GM19397 (cell line): Measurements from ENCODE around the gene NBPF3.
"Not testable (repeated sequence)": the region's sequence is repeated elsewhere in the genome, so short reads cannot be mapped to it uniquely, and the experiment has no call there.

ENCODE experiments used
- ATAC-seq: cut with Tn5 transposase; IDR thresholded peaks from one replicate; pipeline ENCODE4 v1.9.1; 2021; ENCODE audit warnings: mild to moderate bottlenecking, moderate library complexity; ENCODE audit not compliant: unreplicated experiment

The NBPF3 gene, protein sequence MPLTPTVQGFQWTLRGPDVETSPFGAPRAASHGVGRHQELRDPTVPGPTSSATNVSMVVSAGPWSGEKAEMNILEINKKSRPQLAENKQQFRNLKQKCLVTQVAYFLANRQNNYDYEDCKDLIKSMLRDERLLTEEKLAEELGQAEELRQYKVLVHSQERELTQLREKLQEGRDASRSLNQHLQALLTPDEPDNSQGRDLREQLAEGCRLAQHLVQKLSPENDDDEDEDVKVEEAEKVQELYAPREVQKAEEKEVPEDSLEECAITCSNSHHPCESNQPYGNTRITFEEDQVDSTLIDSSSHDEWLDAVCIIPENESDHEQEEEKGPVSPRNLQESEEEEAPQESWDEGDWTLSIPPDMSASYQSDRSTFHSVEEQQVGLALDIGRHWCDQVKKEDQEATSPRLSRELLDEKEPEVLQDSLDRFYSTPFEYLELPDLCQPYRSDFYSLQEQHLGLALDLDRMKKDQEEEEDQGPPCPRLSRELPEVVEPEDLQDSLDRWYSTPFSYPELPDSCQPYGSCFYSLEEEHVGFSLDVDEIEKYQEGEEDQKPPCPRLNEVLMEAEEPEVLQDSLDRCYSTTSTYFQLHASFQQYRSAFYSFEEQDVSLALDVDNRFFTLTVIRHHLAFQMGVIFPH

DNA sequence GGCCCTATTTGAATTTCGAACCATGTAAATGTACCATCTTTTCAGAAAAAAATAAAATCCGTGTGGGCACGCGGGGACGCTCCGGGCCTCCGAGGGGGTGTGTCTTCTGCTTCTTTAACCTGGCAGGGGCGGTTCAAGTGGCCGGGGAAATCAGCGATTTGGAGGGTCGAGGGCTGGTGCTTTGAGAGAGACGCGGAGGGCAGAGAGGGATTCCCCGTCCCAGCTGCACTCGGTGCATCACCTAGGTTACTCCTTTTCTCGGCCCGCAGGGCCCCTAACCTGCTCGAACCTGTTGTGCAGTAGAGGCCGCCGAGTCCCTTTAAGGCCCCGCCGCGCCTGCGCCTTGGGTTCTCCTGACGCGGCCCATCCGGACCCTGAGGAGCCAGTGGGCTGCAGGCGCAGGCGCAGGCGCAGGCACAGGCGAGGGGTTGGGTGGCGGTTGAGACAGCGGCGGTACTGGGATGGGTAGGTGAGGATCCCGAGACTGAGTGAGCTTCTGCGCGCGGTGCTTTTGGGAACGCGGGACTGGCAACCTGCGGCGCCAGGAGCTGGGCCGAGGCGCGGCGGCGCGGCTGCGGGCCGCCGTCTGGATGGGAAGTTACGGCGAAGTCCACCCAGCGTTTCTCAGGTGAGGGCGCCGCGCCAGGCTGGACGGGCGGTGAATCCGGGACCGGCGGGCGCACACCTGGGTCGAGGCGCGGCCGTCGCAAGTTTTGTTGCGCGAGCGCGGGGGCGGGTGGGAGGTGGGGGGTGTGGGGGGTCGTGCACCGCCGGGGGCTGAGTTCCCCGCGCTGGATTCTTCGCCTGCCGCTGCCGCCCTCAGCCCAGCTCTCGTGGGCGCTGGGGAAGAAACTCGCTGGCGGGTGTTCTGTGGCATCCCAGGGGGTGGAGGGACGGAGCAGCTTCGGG is at the start of gene NBPF3:
TSS of gene NBPF3 (plus strand) at position 417 of the 909 bp plus-strand sequence. CDS start 4,950 bp downstream, outside the sequence.
- peak; percentile 91 for ATAC-seq

DNA sequence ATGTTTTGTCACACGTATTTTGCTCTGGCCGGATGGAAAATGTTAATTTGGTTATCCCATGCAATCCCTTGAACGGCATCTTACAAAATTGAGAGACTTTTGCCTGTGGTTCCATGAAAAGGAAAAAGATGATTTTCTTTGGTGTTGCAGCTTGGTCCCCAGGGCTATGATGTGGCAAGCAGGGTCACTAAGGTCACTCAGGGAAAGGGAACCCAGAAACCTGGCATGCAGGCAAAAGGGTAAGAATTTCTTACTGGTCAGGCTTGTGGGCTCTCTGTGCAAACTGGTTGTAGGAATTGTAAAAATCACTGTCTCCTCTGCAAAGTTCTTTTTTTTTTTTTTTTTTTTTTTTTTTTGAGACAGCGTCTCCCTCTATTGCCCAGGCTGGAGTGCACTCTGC is 48.4 kb upstream of the NBPF3 start:
- no peak for ATAC-seq

DNA sequence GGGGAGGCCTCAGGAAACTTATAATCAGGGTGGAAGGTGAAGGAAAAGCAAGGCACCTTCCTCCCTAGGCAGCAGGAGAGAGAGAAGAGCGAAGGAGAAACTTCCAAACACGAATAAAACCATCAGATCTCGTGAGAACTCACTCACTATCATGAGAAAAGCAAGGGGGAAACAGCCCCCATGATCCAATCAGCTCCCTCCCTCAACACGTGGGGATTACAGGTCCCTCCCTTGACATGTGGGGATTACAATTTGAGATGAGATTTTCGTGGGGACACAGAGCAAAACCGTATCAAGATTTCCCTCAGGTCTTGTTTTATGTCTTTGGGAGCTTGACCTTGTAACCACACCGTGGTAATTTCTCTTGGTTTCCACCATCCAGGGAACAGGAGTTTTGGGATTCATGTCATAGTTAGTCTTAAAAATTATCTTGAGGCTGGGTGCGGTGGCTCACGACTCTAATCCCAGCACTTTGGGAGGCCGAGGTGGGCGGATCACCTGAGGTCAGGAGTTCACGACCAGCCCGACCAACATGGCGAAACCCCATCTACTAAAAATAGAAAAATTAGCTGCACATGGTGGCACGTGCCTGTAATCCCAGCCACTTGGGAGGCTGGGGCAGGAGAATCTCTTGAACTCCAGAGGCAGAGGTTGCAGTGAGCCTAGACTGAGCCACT is 47.2 kb upstream of the NBPF3 start:
- ATAC-seq: no peak

DNA sequence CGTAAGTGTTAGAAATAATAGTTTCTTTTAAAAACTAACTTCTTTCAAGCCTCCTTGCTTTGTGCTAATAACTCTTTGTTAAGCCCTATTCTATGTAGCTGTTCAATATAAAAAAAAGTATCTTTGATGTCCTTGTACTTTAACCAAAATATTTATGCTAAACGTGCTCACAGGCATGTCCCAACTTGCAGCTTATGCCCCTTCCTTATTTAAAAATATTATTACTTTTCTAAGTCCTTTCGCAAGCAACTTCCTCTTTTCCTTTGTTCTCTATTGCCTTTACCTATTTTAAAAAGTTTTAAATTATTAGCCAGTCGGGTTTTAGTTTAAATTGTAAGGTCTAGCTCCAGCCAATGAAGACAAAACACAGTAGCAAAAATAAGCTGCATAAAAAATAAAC is 43.4 kb upstream of the NBPF3 start:
- ATAC-seq: no peak

DNA sequence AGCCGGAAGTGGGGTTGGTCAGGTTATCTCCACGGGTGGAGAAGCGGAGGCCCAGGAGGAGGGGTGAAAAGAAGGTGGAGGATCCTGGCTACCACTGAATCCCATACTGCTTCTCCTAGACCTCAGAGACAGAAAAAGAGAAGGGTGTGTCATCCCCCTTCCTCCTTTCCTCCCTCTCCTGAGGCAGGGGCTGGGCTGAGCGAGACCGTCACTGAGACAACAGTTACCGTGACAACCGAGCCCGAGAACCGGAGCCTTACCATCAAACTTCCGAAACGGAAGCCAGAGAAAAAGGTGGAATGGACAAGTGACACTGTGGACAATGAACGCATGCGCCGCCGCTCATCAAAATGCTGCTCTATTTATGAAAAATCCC is 42.1 kb upstream of the NBPF3 start:
- ATAC-seq: no peak

DNA sequence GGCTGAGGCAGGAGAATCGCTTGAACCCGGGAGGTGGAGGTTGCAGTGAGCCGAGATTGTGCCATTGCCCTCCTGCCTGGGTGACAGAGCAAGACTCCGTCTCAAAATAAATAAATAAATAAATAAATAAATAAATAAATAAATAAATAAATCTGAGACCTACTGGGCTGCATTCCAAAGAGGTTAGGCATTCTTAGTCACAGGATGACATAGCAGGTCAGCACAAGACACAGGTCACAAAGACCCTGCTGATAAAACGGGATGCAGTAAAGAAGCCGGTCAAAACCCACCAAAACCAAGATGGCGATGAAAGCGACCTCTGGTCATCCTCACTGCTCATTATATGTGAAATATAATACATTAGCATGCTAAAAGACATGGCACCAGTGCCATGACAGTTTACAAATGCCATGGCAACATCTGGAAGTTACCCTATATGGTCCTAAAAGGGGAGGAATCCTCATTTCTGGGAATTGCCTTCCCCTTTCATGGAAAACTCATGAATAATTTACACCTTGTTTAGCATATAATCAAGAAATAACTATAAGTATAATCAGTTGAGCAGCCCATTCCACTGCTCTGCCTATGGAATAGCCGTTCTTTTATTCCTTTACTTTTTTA is 38.1 kb upstream of the NBPF3 start:
- not testable (repeated sequence) for ATAC-seq

DNA sequence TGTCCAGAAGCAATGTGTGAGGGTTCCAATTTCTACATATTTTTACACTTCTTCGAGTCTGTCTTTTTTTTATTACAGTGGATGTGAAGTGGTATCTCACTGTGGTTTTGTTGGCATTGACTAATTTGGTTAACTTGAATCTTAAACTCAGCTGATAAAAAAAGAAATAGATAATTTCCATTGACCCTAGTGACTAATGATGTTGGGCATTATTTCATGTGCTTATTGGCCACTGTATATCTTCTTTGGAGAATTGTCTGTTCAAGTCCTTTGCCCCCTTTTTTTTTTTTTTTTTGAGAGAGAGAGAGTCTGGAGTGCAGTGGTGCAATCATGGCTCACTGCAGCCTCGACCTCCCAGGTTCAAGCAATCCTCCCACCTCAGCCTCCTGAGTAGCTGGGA is 33.3 kb upstream of the NBPF3 start:
- ATAC-seq: no peak

DNA sequence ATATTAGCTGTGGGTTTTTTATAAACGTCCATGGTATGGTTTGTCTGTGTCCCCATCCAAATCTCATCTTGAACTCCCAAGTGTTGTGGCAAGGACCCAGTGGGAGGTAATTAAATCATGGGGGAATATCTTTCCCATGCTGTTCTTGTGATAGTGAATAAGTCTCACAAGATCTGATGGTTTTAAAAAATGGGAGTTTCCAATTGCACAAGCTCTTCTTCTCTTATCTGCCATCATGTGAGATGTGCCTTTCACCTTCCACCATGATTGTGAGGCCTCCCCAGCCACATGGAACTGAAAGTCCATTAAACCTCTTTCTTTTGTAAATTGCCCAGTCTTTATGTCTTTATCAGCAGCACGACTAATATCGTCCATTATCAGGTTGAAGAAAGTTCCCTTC is 30.0 kb upstream of the NBPF3 start:
- ATAC-seq: not testable (repeated sequence)

DNA sequence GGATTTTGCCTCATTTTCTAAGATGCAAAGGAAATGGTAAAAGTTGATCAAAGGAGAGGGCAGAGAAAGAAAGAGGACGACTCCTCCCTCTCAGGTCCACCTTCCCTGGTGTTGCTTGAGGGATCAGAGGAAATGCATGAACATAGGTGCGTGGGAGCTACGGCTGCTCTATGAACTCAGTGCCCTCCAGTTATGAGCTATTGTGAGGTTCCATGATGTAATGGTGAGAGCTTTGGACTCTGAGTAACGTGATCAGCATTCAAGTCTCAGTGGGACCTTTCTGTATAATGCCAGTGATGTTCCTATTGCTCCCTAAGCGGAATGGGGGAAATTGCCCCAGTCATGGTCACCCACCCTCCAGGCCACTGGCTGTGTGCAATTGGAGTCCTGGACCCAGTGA is 25.9 kb upstream of the NBPF3 start:
- no peak for ATAC-seq

DNA sequence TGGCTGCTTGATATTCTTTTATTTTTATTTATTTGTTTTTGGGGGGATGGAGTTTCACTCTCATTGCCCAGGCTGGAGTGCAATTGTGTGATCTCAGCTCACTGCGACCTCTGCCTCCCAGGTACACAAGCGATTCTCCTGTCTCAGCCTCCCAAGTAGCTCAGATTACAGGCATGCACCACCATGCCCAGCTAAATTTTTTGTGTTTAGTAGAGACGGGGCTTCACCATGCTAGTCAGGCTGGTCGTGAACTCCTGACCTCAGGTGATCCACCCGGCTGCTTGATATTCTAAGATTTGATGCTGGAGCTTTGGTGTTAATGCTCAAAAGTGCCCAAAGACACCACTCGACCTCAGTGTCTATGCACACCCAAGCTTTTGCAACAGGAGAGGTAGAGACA is 19.6 kb upstream of the NBPF3 start:
- ATAC-seq: not testable (repeated sequence)

DNA sequence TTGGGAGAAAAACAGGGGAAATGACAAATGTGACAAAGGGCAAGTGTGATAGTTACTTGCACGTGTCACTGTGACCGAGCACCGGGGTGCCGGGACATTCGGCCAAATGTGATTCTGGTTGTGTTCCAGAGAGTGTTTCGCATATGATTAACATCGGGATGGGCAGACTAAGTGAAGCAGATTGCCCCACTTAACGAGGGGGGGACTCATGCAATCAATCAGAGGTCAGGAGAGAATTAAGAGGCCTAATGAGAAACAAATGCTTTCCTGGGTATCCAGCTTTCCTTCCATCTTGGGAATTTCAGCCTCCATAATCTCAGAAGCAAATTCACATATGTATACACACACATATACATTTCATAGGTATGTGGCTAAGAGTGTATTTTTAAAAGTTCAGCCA is 18.6 kb upstream of the NBPF3 start:
- ATAC-seq: not testable (repeated sequence)

DNA sequence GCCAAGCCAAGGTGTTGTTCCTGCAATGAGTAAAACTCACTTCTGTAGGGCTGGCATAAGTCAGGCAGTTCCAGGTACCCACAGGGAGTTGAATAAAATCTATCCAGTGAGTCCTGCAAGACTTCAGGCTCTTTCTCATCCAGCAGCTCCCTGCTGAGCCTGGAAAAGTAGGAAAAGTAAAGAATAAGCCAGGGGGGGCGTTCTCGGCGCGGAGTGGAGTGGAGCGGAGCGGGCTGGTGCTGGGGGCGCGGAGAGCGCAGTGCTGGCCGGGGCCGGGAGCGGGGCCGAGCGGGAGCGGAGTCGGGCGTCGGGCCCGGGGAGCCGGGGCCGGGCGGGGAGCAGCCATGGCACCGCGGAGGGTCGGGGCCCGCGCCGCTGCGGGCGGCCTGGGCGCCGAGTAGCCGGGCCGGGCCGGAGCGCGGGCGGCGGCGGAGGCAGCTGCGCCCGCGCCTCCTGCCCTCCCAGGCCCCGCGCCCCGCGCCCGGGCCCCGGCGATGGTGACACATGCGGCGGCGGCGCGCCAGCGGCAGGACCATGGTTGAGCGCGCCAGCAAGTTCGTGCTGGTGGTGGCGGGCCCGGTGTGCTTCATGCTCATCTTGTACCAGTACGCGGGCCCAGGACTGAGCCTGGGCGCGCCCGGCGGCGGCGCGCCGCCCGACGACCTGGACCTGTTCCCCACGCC is 12.0 kb upstream of the NBPF3 start:
- not testable (repeated sequence) for ATAC-seq

DNA sequence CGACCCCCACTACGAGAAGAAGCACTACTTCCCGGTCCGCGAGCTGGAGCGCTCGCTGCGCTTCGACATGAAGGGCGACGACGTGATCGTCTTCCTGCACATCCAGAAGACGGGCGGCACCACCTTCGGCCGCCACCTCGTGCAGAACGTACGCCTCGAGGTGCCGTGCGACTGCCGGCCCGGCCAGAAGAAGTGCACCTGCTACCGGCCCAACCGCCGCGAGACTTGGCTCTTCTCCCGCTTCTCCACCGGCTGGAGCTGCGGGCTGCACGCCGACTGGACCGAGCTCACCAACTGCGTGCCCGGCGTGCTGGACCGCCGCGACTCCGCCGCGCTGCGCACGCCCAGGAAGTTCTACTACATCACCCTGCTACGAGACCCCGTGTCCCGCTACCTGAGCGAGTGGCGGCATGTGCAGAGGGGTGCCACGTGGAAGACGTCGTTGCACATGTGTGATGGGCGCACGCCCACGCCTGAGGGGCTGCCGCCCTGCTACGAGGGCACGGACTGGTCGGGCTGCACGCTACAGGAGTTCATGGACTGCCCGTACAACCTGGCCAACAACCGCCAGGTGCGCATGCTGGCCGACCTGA is 11.4 kb upstream of the NBPF3 start:
- not testable (repeated sequence) for ATAC-seq

DNA sequence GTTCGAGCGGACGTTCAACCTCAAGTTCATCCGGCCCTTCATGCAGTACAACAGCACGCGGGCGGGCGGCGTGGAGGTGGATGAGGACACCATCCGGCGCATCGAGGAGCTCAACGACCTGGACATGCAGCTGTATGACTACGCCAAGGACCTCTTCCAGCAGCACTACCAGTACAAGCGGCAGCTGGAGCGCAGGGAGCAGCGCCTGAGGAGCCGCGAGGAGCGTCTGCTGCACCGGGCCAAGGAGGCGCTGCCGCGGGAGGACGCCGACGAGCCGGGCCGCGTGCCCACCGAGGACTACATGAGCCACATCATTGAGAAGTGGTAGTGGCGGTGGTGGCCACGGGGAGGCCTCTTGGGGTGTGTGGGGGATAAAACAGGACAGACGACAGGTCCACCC is 10.7 kb upstream of the NBPF3 start:
- ATAC-seq: not testable (repeated sequence)

DNA sequence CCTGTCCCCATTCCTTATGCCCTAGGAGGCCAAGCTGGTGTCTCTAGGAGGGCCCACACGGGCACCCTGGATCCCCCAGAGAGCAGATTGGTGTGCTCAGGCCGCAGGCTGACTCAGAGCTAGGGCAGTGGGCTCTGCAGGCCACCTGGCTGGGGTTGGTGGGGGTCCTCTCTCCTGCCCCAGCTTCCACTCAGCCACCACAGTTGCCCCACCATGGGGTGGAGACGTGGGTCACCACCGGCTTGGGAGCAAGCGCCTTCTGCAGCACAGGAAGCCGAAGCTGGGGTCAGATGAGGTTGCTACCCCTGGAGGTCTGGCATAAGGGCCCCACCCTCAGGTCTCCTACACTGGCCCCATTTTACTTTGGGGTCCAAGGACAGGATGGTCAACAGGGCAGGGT is 9.1 kb upstream of the NBPF3 start:
- ATAC-seq: not testable (repeated sequence)

DNA sequence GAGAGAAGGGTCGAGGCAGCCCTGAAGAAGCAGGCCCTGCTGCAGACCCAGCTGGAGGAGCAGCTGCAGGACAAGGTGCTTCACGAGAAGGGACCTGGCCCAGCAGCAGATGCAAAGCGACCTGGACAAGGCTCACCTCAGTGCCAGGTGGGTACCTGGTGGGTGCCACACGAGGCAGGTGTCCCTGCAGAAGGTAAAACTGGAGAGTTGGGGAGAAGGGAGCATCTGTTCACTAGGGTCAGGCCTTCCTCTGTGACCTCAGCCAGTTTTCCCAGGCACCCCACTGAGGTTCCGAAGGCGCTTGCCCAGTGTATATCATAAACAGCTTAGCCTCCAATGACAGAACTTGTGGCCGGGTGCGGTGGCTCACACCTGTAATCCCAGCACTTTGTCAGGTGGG is 5.5 kb upstream of the NBPF3 start:
- no peak for ATAC-seq

DNA sequence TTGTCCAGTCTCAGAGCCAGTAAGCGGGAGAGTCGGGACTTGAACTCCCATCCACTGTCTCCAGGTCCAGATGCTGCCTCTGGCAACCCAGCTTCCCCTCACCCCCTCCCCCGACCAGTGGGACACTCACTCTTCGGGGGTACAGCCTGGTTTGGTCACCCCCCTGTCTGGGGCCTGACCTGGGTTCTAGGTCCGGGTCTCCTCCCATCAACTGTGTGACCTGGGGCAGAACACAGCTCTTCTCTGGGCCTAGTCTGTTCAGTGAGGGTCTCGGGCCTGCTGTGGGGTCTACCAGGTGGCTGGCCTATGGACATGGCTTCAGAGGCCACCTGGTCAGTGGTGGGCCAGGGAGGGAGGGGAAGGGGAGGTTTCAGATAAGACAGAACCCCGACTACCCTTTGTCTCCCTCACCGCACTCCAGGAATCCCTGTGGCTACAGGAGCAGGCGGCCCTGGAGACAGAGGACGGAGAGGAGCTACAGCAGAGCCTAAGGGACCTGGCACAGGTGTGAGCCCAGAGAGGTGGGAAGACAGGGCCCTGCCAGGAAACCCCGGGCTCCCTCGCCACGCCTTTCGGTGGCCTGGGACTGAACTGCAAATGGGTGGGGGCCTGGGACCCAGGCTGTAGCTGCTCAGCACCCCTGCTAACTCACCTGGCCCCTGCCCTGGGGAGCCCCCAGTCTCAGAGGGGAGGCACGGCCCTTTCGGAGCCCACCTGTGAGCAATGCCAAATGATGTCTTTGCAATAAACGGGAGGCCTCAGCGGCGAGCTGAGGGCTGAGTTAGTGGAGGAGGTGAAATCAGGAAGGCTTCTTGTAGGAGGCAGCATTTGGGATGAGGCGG is 4.1 kb upstream of the NBPF3 start:
- no peak for ATAC-seq

DNA sequence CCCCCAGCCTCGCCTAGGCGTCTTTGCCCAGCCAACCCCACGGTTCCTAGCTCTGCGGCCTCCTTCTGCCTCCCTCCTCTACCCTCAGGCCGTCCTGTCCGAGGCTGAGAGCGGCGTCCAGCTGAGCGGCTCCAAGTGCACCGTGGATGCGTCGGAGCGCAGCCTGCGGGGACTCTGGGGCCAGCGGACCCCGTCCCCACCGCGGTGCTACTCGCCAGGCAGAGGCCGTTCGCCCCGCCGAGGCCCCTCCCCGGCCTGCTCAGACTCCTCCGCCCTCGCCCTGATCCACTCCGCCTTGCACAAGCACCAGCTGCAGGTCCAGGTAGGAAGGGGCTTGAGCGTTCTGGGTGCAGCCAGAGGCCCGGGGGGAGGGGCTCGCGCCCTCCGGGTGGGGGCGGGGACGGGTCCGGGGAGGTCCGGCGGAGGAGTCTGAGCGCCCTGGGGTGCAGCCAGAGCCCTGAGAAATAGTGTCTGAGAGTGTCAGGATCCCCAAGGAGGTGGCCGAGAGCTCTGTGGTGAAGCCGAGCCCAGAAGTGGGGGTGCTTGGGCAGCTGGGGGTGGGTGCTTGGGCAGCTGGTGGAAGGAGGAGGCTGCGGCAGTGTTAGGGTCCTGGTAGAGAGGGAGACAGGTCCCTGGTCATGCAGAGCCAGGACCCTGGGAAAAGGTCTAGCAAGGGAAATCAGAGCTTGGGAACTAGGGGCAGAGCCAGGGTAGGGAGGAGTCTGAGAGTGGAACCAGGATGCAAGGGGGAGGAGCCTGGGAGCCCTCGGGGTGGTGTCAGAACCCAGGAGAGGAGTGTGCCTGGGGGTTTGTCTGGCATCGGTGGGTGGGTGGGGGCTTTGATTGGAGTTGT is 3.2 kb upstream of the NBPF3 start:
- ATAC-seq: no peak
